Measurements from ENCODE around the gene NME9.
"Not testable (repeated sequence)": the region's sequence is repeated elsewhere in the genome, so short reads cannot be mapped to it uniquely, and the experiment has no call there.

Gene NME9, protein sequence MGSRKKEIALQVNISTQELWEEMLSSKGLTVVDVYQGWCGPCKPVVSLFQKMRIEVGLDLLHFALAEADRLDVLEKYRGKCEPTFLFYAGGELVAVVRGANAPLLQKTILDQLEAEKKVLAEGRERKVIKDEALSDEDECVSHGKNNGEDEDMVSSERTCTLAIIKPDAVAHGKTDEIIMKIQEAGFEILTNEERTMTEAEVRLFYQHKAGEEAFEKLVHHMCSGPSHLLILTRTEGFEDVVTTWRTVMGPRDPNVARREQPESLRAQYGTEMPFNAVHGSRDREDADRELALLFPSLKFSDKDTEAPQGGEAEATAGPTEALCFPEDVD

DNA sequence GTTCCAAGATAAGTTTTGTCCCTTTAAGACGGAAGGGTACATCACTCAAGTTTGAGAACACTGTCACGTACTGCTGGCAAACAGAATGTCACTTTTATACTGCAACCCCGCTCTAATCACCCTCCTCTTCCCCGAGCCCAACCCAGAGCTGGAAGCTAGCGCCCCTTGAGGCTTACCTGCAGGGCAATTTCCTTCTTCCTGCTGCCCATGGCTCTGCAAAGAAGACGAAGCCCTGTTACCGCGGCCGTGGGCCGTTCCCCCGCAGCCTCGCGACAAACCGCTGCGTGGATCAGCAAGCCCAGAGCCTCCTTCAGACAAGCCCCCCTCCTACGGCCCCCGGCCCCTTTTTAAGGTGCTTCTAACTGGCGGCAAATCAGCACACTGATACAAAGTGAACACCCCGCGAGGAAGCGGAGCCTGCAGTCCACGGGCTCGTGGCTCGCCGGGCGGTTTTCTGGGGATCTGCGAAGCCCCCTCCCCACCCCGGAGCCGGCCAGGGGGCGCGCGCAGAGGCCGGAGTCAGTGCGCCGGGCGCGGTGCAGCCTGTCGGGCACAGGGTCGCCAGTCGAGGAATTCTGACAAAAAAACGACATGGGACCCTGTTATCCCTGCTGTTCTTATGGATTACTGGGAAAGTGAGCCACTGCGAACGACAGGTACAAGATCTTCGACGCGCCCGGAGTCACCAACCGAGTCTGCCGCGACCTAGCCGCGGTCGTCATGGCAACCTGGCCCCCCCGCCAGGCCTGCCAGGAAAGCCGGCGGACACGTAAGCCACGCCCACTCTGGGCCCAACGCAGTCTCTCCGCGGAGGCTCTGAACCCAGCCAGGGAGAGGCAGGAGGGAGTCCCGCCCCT, at the start of gene NME9:
TSS of gene NME9 (minus strand) at position 725 of the 857 bp plus-strand sequence. CDS start at position 209, 516 bp downstream.
- DNase-seq: peak; percentile 83 to 96

DNA sequence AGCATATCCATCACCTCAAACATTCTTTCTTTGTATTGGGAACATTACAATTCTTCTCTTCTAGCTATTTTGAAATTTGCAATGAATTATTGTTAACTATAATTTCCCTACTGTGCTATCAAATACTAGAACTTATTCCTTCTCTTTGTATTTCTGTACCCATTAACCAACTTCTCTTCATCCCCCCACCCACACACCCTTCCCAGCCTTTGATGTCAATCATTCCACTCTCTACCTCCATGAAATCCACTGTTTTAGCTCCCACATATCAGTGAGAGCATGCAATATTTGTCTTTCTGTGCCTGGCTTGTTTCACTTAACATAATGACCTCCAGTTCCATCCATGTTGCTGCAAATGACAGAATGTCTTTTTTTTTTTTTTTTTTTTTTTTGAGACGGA, 49.3 kb upstream of the NME9 start:
- DNase-seq: no peak

DNA sequence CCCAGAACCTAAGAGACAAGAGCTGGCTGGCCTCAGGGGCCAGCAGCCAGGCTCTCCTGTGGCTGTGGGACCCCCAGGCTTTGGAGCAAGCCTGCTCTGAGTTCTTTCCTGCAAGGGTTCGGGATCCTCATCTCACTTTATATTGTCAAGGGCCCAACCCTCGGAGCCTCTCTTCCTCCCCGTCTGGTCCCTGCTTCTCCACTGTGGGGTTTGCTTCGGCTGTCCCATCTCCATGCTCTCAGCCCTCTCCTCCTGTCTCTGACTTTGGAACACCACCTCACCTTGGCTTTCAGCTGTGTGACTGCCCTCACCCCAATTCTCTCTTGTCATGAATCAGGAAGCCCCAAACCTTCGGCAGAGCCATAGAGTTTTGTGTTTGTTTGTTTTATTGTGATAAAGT, 48.7 kb upstream of the NME9 start:
- no peak for DNase-seq

DNA sequence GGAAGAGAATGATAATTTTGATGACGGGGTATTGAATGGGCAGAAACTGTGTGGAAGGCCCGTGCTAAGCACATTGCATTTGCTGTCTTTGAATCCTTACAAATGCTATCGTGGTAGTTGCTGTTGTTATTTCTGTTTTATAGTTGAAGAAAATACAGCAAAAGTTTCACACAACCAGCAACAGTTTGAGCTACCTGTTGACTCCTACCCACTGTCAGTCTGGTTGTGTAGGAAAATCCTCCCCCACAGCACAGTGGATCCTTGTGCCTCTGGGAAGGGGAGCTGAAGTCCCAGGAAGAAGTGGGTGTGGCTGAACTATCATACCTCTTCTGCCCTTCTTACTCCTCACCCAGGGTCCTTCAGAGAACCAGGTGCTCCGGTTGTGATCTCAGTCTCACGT, 48.2 kb upstream of the NME9 start:
- no peak for DNase-seq

DNA sequence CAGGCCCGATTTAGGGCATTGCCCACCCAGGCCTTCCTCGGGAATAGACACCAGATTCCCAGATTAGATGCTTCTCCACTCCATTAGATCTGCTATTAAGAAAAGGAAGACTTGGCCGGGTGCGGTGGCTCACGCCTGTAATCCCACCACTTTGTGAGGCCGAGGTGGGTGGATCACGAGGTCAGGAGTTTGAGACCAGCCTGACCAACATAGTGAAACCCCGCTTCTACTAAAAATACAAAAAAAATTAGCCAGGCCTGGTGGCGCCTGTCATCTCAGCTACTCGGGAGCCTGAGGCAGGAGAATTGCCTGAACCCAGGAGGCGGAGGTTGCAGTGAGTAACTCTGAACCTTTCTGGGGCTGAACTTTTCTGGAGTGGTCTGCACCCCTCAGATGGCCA, 47.6 kb upstream of the NME9 start:
- DNase-seq: not testable (repeated sequence)

DNA sequence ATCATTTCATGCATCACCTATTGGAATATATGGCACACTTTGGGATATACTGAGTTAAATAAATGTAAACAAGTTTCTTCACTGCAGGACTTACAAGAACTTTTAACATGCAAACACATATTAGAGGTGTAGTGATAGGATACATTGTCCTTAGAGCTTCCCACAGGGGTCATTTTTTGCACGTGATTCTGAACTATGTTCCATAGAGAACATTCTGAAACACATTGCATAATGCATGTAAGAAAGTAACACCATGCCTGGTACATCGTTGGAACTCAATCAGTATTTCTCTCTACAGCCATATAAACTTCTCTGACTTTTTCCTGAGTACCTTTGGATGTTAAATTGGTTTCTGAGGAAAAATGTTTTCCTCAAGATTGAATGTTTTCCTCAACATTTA, 47.0 kb upstream of the NME9 start:
- DNase-seq: no peak

DNA sequence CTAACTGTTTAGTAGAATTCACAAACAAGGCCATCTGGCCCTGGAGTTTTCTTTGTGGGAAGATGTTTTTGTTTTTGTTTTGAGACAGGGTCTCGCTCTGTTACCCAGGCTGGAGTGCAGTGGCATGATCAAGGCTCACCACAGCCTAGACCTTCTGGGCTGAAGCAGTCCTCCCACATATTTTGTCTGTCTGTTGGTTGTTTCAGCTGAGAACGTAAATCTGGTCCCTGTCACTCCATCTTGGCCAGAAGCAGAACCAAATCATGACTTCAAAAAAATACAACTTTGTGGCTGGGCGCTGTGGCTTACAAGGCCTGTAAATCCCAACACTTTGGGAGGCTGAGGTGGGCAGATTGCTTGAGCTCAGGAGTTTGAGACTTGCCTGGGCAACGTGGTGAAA, 45.8 kb upstream of the NME9 start:
- DNase-seq: no peak

DNA sequence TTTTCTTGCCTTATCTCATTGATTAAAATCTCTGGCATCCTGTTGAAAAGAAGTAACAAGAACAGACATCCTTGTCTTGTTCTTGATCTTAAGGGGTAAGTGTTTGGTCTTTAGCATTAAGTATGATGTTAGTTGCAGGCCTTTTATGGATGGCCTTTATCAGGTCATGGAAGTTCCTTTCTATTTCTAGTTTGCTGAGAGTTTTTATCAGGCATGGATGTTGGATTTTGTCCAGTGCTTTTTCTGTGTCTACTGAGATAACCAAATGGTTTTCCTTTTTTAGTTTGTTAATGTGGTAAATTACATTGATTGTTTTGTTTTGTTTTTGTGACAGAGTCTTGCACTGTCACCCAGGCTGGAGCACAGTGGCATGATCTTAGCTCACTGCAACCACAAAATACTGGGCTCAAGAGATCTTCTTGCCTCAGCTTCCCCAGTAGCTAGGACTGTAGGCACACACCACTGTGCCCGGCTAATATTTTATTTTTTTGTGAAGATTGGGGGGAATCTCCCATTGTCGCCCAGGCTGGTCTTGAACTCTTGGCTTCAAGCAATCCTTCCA, 45.0 kb upstream of the NME9 start:
- no peak for DNase-seq

DNA sequence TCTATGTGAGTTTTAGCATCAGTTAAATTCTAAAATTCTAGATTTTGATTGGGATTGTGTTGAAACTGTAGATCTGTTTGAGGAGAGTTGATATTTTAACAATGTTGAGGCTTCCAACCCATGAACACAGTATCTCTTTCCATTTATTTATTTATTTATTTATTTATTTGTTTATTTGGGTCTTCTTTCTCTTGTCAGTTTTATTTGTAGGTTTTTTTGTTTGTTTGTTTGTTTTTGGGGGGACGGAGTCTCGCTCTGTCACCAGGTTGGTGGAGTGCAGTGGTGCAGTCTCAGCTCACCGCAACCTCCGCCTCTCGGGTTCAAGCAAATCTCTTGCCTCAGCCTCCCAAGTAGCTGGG, 44.1 kb upstream of the NME9 start:
- DNase-seq: no peak

DNA sequence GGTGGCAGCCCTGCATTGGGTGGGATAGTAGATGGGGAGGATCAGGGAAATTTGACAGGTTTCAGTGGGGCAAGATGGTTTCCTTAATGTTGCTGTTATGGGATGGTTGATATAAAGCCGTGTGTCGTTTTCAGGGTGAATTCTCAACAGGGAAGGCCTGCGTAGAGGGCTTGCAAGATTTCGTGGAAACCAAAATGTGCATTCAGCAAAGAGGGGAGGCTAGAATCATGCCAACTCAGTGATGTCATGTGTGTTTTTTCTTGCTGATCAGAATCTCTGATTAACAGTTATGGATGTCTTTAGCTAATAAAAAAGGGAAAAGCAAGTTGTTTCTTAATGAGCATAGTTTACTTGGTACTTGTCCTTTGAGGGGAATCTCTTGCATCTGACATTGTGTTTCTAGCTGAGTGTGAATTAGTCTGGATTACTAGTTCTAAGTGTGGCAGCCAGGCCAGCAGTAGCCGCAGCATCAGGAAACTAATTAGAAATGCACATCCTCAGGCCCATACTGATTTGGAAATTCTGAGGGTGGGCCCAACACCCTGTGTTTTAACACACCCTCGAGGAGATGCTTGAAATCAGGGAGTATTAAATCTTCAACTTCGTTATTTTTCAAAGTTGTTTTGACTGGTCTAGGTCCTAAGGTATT, 43.6 kb upstream of the NME9 start:
- DNase-seq: no peak

DNA sequence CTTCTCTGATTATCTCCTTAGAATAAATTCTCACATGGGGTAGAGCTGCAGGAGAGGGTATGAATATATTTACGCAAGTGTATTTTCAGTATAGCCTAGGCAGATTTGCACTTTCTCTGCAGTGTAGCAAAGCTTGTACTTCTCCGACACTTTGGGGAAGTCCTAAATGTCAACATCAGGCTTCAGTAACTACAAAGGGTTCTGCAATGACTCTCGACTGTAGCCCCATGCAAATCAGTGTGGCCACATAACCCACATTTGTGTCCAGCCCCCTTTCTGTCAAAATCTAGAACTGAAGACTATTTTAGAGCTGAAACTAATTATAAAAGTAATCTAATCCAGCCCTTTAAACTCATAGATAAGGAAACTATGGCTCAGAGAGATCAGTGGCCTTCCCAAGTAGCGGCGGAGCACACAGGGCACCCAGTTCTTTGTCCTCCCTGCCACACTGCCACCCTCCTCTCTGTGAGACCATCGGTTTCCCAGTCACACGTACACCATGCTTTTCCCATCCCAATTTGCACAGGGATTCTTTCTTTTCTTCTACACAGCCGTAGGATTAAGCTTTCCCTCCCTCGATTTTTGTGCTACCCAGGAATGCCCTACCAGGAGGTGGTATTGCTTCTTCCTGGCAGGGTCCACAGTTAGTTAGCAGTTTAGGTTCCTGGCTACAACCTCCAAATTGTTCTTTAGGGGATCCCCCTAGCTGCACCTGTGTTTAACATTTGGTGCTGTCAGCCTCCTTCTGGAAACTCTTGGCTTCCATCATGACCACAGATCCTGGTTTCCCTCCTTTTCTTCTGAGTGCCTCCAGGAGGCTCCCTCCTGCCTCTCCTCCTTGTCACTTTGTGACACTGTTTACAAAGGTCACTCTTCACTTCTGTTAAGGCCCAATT, 41.7 kb upstream of the NME9 start:
- DNase-seq: no peak

DNA sequence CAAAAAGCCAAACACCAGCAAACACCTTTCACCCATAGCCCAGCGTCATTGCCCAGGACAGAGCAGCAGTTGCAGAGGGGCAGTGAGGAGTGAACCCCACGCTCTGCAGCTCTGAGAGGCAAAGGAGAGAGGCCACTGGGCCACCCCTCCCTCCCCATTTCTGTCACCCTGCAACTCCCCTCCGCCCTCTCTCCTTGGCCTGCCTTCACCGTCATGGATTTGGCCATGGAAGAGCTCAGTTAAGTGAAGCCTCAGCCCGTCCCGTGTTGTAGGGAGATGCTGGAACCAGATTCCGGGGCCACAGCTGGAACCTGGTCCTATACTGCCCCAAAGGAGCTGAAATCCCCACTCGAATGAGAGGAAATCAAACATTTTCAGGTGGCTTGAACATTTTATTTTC, 40.7 kb upstream of the NME9 start:
- DNase-seq: no peak

DNA sequence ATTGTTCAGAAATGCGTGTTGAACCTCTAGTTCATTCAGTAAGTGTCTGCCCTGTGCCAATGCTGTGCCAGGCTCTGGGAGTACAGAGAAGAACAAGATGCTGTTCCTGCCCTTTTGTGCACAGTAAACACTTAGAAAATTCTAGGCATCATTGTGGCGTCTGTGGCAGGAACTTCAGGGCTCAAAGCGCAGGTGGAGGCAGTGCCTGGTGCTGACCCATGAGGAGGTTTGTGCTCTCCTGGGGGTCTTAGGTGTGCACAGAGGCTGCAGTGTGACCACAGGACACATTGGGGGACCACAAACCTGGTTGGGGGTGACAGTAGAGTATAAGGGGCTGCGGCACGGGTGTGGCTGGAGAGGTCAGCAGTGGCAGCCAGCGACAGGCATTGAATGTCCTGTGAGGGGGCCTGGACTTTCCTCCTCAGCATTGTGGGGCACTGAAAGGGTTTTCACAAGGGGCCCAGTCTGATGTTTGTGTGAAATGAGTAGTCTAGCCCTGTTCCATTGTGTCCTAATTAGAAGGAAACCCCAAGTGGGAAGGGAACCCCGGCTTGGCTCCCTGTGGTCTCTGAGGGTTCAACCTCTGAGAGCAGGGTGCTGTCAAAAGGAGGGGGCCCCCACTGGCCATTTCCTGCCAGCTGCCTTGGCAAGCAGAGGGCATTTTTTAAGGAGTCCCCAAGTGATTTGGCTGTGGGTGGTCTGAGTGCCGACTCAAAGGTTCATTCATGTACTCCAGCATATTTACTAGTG, 39.7 kb upstream of the NME9 start:
- no peak for DNase-seq

DNA sequence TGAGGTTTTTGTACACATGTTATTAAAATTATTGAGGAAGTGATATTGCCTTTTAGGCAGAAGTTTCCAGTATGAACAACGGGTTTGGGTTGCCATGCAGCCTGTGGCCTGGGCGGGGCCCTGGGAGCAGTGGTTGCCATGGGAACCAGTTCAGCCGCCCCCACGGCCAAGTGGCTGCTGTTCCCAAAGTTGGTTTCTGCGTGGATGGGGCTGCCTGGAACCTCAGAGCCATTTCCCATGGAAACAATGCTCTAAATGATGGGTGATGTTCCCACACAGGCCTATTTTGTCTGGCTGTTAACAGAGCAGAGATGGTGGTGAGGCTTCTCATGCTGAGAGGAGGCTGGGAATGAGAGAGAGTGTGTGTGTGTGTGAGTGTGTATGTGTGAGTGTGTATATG, 38.3 kb upstream of the NME9 start:
- no peak for DNase-seq

DNA sequence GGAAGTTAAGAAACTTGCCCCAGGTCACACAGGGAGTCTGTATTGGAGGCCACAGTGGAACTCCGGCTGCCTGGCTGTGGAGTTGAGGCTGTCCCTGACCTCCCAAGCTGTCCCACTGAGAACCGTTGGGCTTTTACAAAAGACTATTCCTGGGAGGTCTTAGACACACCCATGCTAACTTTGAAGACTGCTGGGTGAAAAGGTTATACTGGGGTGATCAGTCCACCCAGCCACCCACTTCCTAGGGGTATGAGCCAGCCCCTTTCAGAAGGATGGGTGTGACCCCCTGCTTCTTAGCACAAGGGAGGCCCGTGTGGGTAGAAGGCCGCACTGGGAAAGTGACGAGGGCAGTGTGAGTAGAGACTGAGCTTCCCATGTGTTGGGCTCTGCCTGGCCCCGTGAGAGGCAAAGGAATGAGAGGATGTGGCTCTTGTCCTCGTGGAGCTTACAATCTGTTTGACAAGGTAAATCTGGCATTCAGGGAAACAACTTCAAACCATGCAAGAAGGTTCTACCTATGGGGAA, 37.7 kb upstream of the NME9 start:
- no peak for DNase-seq

DNA sequence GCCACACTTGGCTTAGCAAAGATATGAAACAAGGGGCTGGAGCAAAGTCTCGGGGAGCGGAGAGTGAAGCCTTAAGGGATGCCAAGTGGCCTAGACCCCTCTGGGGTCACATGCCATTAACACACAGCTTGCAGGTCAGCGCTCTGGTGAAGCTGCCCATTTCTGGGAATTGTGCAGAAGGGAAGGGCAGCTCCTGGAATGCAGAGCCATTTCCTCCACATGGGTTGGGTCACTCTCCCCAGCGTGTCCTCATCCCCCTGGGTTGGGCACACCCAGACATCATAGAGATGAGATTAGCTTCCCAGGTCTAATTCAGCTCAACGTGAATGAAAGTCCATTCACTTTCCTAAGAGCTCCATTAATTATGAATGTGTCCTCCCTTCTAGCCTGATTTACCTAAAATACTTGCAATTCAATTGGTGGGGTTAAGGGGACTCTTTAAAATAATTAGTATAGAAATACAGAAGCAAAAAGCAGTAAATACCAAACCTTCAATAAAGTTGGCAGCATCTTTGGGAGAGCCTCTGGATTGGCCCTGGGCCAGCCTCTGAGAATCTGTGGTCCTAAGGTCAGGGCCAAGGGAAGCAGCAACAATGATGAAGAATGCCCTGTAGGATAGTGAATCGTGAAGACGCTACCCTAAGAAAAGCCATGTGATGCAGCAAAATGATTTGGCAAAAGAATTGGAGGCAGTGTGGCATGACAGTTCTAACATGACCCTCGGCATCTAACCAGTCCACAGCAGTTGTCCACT, 36.5 kb upstream of the NME9 start:
- DNase-seq: no peak

DNA sequence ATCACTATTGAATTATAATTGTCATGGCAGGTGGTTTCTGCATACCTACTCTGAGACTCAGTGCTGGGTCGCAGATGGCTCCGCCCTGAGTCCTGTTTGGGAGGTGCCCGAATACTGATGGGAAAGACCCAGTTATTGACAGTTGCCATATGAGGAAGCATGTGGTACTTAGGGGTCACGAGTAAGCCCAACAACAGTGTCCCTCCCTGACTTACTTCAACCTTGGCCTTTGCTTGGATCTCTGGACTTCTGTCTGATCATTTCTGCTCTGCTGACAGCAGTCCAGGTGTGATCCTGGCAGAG, 35.6 kb upstream of the NME9 start:
- no peak for DNase-seq

DNA sequence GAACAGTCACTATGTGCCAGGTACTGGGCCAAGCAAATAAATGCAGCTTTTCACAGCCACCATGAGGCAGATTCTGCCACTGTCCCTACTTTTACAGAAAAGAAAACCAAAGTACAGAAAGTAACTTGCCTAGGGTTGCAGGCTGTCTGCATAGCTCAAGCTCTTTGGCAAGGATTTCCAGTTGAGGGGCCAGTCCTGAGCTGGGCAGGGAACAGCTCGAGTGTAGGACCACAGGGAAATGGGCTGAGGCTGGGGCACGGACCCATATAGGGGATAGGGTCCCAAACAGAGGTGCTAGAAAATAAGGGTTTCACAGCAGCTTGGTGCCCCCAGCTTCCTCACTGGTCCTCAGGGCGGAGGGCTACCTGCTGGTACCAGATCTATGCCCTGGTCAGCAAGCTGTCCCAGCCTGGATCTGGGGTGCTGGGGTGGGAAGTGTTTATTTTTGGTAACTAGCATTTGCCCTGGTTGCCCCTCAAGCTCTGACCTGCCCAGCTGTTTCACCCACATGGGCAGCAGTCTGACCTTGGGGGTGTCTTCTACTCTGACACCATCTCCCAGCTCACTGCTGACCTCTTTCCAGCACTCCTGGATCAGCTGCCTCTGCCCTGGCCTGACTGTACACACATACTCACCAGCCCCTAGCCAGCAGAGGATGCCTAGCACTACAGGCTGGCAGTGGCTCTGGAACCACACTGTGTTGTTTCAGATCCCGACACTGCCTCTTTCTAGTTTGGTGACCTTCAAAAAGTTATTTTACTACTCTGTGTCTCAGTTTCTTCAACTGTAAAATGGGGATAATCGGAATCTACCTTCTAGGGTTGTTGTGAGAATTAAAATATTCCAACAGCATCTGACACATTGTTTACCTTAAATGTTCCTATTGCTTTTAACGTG, 35.0 kb upstream of the NME9 start:
- DNase-seq: no peak

DNA sequence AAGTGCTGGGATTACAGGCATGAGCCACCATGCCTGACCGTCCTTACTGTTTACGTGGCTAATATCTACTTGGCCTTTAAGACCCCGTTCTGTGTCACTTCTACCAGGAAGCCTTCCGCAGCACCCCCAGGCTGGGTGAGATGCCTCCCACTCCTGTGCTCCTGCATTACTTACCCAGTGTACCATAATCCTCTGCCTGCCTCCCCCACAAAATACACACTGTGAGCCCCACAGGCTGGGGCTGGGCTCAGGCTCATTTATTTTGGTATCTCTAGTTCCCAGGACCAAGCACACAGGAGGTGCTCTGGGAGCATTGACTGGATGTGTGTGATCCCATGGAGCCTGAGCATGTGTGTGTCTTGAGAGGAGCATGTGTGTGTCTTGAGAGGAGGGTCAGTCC, 33.7 kb upstream of the NME9 start:
- no peak for DNase-seq

DNA sequence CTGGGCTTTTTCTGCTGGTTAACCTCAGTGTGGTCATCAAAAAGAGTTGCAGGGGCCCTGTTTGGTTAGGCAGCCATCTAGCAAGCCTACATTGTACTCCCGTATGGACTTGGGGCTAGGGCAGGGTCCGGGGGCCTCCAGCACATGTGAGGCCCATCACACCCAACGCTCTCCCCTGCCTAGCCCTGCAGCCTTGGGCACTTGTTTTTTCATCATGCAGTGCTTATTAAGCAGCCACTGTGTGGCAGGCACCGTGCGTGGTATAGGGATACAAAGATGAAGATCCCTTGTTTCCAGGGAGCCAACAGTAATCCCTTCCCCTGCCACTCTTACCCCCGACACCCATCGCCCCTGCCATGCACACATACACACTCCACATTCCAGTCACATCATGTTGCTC, 32.9 kb upstream of the NME9 start:
- no peak for DNase-seq
